Suppressor macrophage treated with lipopolysaccharide for 1 hour (primary cell): ENCODE results near the gene CD55.

Source experiments
- DNase-seq, 3 donors: peaks; one replicate each; pipeline ENCODE4 v3.0.0-alpha.2; 2020 to 2022

CD55 gene

GRCh38 chr1:207330011-207330710, 8.7 kb downstream of the CD55 start:
- DNase-seq = no peak

GRCh38 chr1:207331354-207332313, 10.2 kb downstream of the CD55 start:
- DNase-seq = peak in 2 of 3 donors; percentile 39 to 44

- DNase-seq = peak in 1 of 3 donors; percentile 25
Measured at GRCh38 chr1:207333009-207333600, 11.6 kb downstream of the CD55 start.

GRCh38 chr1:207333620-207334019, 12.1 kb downstream of the CD55 start:
- no peak for DNase-seq

- no peak for DNase-seq
Measured at GRCh38 chr1:207334337-207334736, 12.9 kb downstream of the CD55 start.

- no peak for DNase-seq
Measured at GRCh38 chr1:207335138-207335537, 13.7 kb downstream of the CD55 start.

- peak; percentile 85 to 95 (median 93) for DNase-seq
Measured at GRCh38 chr1:207335695-207336363, 14.4 kb downstream of the CD55 start.

GRCh38 chr1:207336559-207337467, 15.3 kb downstream of the CD55 start:
- peak; percentile 64 to 82 (median 81) for DNase-seq

- no peak for DNase-seq
Measured at GRCh38 chr1:207342332-207342731, 20.9 kb downstream of the CD55 start.

- no peak for DNase-seq
Measured at GRCh38 chr1:207343675-207344074, 22.2 kb downstream of the CD55 start.

- no peak for DNase-seq
Measured at GRCh38 chr1:207344221-207344620, 22.7 kb downstream of the CD55 start.

GRCh38 chr1:207345644-207346477, 24.4 kb downstream of the CD55 start:
- DNase-seq = no peak

GRCh38 chr1:207346513-207346912, 25.0 kb downstream of the CD55 start:
- DNase-seq = no peak

- DNase-seq = no peak
Measured at GRCh38 chr1:207349979-207350378, 28.5 kb downstream of the CD55 start.

GRCh38 chr1:207352554-207352953, 31.1 kb downstream of the CD55 start:
- DNase-seq = peak in 1 of 3 donors; percentile 15

- peak in 2 of 3 donors; percentile 12 to 43 for DNase-seq
Measured at GRCh38 chr1:207355060-207355459, 33.6 kb downstream of the CD55 start.

GRCh38 chr1:207355513-207356295, 34.2 kb downstream of the CD55 start:
- peak in 1 of 3 donors; percentile 14 for DNase-seq

GRCh38 chr1:207361029-207361428, 39.6 kb downstream of the CD55 start:
- peak in 1 of 3 donors; percentile 13 for DNase-seq

GRCh38 chr1:207361889-207362288, 40.4 kb downstream of the CD55 start:
- peak; percentile 33 to 44 (median 35) for DNase-seq
